GM18870 (cell line): ENCODE measurements around the gene TSR1.

Experiments used
- ATAC-seq: cut with Tn5 transposase; IDR thresholded peaks from one replicate; pipeline ENCODE4 v1.9.1; 2021; ENCODE audit warnings: moderate library complexity; ENCODE audit not compliant: unreplicated experiment

TSR1 gene

DNA sequence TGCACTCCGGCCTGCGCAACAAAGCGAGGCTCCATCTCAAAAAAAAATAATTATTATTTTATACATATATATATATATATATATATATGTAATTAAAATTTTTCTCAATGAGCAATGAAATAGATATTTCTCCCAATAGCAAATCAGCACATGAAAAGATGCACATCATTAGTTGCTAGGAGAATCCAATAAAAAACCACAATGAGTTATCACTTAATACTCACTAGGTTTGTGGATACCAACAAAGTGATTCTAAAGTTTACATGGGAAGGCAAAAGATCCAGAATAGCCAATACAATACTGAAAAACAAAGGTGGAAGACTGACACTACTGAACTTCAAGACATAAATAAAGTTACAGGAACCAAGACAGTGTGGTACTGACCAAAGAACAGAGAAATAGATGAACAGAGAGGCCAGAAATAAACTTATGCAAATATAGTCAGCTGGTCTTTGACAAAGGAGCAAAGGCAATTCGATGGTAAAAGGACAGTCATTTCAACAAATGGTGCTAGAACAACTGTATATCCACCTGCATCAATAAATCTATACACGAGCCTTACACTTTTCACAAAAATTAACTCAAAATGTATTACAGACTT lies 46.3 kb downstream of the TSR1 start:
- ATAC-seq: no peak

GRCh38 chr17:2283302-2283701 lies 53.0 kb downstream of the TSR1 start:
- no peak for ATAC-seq

DNA sequence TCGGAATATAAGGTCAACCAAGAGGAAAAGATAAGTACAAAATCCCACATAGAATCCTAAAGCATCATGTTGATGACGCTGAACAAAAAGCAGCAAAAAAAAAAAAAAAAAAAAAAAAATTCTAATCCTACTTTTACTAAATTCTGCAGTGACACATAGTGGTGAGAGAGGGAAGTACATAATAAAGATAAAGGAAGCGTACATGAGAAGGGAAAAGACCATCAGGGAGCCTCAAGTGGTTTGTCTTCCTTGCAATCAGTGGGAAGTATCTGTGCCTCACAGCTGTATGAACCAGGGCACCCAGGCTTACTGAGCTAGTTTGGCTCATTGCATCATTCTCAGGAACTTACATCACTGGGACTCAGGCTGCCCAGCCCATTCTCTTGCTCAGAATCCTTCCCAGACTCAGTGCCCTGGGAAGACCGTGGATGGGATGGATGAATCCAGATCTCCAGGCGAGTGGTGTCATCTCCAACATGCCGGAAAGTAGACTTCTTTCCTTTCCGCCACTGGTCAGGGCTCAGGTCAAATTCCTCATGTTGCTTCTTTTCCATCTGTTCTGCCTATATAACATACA lies 53.9 kb downstream of the TSR1 start:
- no peak for ATAC-seq

DNA sequence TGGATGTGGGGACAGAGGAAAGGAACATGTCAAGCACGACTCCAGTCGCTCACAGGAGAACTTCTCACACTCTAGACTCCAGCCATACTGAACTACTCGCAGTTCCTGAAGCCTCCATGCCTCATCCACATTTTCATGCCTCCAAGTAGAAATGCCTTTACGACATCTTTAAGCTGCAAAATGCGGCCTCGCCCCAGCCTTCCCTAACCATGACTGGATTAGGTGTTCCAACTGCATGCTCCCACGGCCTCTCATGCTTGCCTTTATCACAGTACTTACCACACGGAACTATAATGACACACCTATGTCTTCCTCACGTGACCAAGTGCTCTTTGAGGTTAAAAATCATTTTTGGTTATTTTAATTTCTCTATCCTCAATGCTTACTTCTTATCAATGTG lies 56.5 kb downstream of the TSR1 start:
- ATAC-seq: no peak

DNA sequence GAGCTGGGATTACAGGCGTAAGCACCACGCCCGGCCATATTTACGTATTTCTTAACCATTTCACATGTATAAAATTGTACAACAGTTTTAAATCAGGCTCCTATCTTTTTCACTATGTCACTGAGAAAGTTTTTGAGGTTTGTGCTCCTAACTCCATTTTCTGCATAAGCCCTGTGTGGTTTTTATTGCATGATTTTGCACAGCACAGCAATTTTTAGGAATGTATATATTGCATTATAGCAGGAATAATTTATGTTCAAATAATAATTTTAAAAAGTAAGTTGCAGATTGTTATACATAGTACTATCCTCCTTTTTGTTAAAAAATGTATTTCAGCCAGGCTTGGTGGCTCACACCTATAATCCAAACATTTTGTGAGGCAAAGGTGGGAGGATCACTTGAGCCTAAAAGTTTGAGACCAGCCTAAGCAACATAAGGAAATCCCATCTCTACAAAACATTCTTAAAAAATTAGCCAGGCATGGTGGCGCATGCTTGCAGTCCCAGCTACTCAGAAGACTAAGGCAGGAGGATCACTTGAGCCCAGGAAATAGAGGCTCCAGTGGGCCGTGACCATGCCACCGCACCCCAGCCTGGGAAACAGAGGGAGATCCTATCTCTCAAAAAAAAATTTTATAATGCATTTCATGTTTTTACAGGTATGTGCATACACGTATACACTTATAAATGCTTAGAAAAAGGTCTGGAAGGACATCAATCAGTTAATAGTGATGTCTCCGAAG lies 58.7 kb downstream of the TSR1 start:
- no peak for ATAC-seq

GRCh38 chr17:2275722-2276121 lies 60.5 kb downstream of the TSR1 start:
- ATAC-seq: no peak

- ATAC-seq: no peak
Observed at GRCh38 chr17:2274414-2274813, 61.8 kb downstream of the TSR1 start.
